ENCODE data around the gene ENOX1.

- no peak for TF ChIP-seq POLR2A (IDR thresholded peaks at IDR 0.05)
- TF ChIP-seq, protein P1, sequence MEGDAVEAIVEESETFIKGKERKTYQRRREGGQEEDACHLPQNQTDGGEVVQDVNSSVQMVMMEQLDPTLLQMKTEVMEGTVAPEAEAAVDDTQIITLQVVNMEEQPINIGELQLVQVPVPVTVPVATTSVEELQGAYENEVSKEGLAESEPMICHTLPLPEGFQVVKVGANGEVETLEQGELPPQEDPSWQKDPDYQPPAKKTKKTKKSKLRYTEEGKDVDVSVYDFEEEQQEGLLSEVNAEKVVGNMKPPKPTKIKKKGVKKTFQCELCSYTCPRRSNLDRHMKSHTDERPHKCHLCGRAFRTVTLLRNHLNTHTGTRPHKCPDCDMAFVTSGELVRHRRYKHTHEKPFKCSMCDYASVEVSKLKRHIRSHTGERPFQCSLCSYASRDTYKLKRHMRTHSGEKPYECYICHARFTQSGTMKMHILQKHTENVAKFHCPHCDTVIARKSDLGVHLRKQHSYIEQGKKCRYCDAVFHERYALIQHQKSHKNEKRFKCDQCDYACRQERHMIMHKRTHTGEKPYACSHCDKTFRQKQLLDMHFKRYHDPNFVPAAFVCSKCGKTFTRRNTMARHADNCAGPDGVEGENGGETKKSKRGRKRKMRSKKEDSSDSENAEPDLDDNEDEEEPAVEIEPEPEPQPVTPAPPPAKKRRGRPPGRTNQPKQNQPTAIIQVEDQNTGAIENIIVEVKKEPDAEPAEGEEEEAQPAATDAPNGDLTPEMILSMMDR (IDR thresholded peaks at IDR 0.05), result no peak
These were observed 518.1 kb downstream of the ENOX1 start for GRCh38 chr13:43268632-43269031.
